HepG2 (cell line): ENCODE measurements around the gene UBE2B. TPM values are rescaled to one million over a fixed set of nuclear protein-coding genes. Genes with fewer than 3 reads are reported as not detected.

ENCODE experiments used
- ARNT2 ChIP-seq: sonication (generic); formaldehyde crosslinking; IDR thresholded peaks from 2 replicates; pipeline ENCODE4 v1.8.0; 2022; ENCODE audit warnings: mild to moderate bottlenecking, low read depth, missing genetic modification reagents, moderate library complexity
- CEBPG ChIP-seq: IDR thresholded peaks from 2 replicates; pipeline ENCODE4 v1.6.1; 2016
- HNRNPUL1 ChIP-seq: fragments of 200-400 bp; formaldehyde crosslinking; IDR thresholded peaks from 2 replicates; pipeline ENCODE4 v1.6.1; 2017; ENCODE audit warnings: low read depth, mild to moderate bottlenecking, low read length, moderate library complexity
- JUND ChIP-seq: sonication (generic); formaldehyde crosslinking; IDR thresholded peaks from 2 replicates; pipeline ENCODE4 v1.8.0; 2022; ENCODE audit warnings: mild to moderate bottlenecking, missing genetic modification reagents
- KLF16 ChIP-seq, 2 experiments: sonication (generic) in 1 of 2; formaldehyde crosslinking in 1 of 2; IDR thresholded peaks; 2 replicates each; pipeline versions ENCODE4 v1.6.1 to v1.8.0; 2016 to 2023; ENCODE audit warnings: missing genetic modification reagents in 2 of 2, missing compliant biosample characterization in 1 of 2
- RFXANK ChIP-seq: IDR thresholded peaks from 2 replicates; pipeline ENCODE4 v1.6.1; 2016
- RNF2 ChIP-seq: fragments of 450-650 bp; conservative IDR thresholded peaks from 2 replicates; pipeline ENCODE4 v1.6.1; 2016; ENCODE audit warnings: low read depth
- SP140L ChIP-seq: sonication (generic); formaldehyde crosslinking; IDR thresholded peaks from 2 replicates; pipeline ENCODE4 v1.4.0; 2020; ENCODE audit warnings: missing genetic modification reagents, borderline replicate concordance
- SPEN ChIP-seq: sonication (generic); formaldehyde crosslinking; IDR thresholded peaks from 2 replicates; pipeline ENCODE4 v1.5.1; 2020; ENCODE audit warnings: low read depth, mild to moderate bottlenecking, missing genetic modification reagents
- TBX2 ChIP-seq: sonication (generic); formaldehyde crosslinking; IDR thresholded peaks from 2 replicates; pipeline ENCODE4 v1.5.0; 2020; ENCODE audit warnings: missing genetic modification reagents, mild to moderate bottlenecking, borderline replicate concordance
- ZKSCAN8 ChIP-seq: IDR thresholded peaks from 2 replicates; pipeline ENCODE4 v1.6.1; 2016; ENCODE audit warnings: borderline replicate concordance, missing genetic modification reagents, missing compliant biosample characterization
- ZNF101 ChIP-seq: sonication (generic); formaldehyde crosslinking; IDR thresholded peaks from 2 replicates; pipeline ENCODE4 v1.4.0; 2020; ENCODE audit warnings: mild to moderate bottlenecking, low read depth, missing genetic modification reagents, borderline replicate concordance
- ZNF180 ChIP-seq: sonication (generic); formaldehyde crosslinking; IDR thresholded peaks from 2 replicates; pipeline ENCODE4 v1.4.0; 2020; ENCODE audit warnings: low read depth, missing genetic modification reagents, borderline replicate concordance
- ZNF329 ChIP-seq: sonication (generic); formaldehyde crosslinking; IDR thresholded peaks from 2 replicates; pipeline ENCODE4 v1.9.0; 2021; ENCODE audit warnings: low read depth, mild to moderate bottlenecking, missing genetic modification reagents
- ZNF430 ChIP-seq: sonication (generic); formaldehyde crosslinking; IDR thresholded peaks from 2 replicates; pipeline ENCODE4 v1.9.0; 2021; ENCODE audit warnings: mild to moderate bottlenecking, missing genetic modification reagents
- ZNF790 ChIP-seq: sonication (generic); formaldehyde crosslinking; IDR thresholded peaks from 2 replicates; pipeline ENCODE4 v1.8.0; 2022; ENCODE audit warnings: missing genetic modification reagents, mild to moderate bottlenecking, borderline replicate concordance
- polyA plus RNA-seq, 8 experiments: library from polyadenylated mRNA; depleted of rRNA in 3 of 8; stranded (reverse) in 7 of 8; unstranded in 1 of 8; fragments of >200 nt; fragmentation: Illumina TruSeq in 4 of 8; extraction: Trizol in 4 of 8; gene quantifications; 2 replicates each; pipeline versions ENCODE4 v1.2.1 to v1.2.3, GENCODE V29; 2011 to 2016; ENCODE audit warnings: low read depth in 4 of 8, missing spikeins in 1 of 8, mixed read lengths in 1 of 8; ENCODE audit not compliant: insufficient read depth in 1 of 8
- total RNA-seq, 5 experiments: library from RNA; depleted of rRNA; stranded (reverse); fragments of >200 nt; fragmentation: Illumina TruSeq; extraction: Trizol; gene quantifications; 2 replicates each; pipeline ENCODE4 v1.2.3, GENCODE V29; 2016; ENCODE audit warnings: low read depth in 1 of 5
- TF ChIP-seq, protein P1 (sequence below): sonication (generic); formaldehyde crosslinking; IDR thresholded peaks from 2 replicates; pipeline ENCODE4 v1.4.0; 2020; ENCODE audit warnings: missing genetic modification reagents, borderline replicate concordance
- TF ChIP-seq, protein P2 (sequence below): sonication (generic); formaldehyde crosslinking; IDR thresholded peaks from 2 replicates; pipeline ENCODE4 v1.5.0; 2020; ENCODE audit warnings: mild to moderate bottlenecking, missing genetic modification reagents, borderline replicate concordance
- TF ChIP-seq, protein P3 (sequence below): sonication (generic); formaldehyde crosslinking; IDR thresholded peaks from 2 replicates; pipeline ENCODE4 v1.4.0; 2020; ENCODE audit warnings: missing genetic modification reagents, borderline replicate concordance

UBE2B gene
- total and polyA plus RNA-seq, 2 of the 13 experiments (the other 11 are each of a cell fraction or from before 2014, with no cell fraction given) = 25.2 to 56.0 TPM

DNA sequence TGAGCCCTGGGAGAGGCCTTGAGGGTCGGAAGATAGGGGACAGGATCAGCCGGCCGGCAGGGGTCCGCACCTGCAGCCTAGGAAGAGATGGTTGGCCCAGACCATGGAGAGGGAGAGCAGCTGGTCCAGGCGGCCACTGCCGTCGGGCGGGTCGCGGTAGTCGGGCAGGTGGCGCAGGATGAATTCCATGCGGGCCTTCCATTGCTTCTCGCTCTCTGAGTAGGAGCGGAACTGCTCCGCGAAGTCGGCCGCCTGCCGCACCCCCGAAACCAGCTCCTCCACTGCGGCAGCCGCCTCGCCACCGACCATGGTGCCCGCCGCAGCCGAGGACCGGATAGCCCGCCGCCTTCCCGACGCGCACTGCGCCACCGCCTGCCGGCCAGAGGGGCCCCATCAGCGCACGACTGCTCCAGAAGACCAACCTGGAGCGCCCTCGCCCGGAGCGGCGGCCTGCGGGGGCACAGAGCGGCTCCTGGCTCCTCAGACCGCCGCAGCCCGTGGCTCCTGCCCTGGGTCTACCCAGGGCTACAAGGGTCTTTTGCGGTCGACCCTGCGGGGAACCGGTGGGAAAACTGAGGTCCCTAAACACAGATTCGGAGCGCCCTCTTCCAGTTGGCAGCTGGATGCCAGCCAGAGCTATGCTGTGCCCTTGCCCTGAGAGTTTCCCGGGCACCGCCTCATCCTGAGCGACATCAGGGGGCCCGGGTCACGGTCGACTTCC is 40.3 kb downstream of the UBE2B start, which contains the start of gene CDKN2AIPNL (continued):
- TF ChIP-seq, protein P1, sequence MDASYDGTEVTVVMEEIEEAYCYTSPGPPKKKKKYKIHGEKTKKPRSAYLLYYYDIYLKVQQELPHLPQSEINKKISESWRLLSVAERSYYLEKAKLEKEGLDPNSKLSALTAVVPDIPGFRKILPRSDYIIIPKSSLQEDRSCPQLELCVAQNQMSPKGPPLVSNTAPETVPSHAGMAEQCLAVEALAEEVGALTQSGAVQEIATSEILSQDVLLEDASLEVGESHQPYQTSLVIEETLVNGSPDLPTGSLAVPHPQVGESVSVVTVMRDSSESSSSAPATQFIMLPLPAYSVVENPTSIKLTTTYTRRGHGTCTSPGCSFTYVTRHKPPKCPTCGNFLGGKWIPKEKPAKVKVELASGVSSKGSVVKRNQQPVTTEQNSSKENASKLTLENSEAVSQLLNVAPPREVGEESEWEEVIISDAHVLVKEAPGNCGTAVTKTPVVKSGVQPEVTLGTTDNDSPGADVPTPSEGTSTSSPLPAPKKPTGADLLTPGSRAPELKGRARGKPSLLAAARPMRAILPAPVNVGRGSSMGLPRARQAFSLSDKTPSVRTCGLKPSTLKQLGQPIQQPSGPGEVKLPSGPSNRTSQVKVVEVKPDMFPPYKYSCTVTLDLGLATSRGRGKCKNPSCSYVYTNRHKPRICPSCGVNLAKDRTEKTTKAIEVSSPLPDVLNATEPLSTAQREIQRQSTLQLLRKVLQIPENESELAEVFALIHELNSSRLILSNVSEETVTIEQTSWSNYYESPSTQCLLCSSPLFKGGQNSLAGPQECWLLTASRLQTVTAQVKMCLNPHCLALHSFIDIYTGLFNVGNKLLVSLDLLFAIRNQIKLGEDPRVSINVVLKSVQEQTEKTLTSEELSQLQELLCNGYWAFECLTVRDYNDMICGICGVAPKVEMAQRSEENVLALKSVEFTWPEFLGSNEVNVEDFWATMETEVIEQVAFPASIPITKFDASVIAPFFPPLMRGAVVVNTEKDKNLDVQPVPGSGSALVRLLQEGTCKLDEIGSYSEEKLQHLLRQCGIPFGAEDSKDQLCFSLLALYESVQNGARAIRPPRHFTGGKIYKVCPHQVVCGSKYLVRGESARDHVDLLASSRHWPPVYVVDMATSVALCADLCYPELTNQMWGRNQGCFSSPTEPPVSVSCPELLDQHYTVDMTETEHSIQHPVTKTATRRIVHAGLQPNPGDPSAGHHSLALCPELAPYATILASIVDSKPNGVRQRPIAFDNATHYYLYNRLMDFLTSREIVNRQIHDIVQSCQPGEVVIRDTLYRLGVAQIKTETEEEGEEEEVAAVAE (CRISPR knock-in tag) = peak; percentile 57
- TF ChIP-seq ZNF329 (CRISPR knock-in tag) (peak; percentile 89; the same call in 1 of the 2 replicates), KLF16 (CRISPR knock-in tag; IDR thresholded peaks at IDR 0.05) (peak in 1 of 2 experiments; percentile 96; a peak in 2 of 4 replicates), SPEN (peak; percentile 99), JUND (CRISPR knock-in tag) (peak; percentile 41; the same call in 1 of the 2 replicates), CEBPG (CRISPR knock-in tag) (peak; percentile 51; the same call in 1 of the 2 replicates), TBX2 (CRISPR knock-in tag) (peak; percentile 96), ZNF180 (CRISPR knock-in tag) (no peak), ZNF101 (CRISPR knock-in tag) (0 out of 2 replicates have a peak, but pooled peaks have one; percentile 77), ZNF430 (CRISPR knock-in tag) (peak; percentile 70; the same call in 1 of the 2 replicates), ARNT2 (CRISPR knock-in tag) (peak; percentile 97), RNF2 (peak; percentile 87), ZNF790 (CRISPR knock-in tag) (peak; percentile 43; the same call in 1 of the 2 replicates), SP140L (no peak), RFXANK (CRISPR knock-in tag) (peak; percentile 79), ZKSCAN8 (CRISPR knock-in tag) (peak; percentile 90; the same call in 1 of the 2 replicates), HNRNPUL1 (peak; percentile 79; the same call in 1 of the 2 replicates)
- TF ChIP-seq, protein P2, sequence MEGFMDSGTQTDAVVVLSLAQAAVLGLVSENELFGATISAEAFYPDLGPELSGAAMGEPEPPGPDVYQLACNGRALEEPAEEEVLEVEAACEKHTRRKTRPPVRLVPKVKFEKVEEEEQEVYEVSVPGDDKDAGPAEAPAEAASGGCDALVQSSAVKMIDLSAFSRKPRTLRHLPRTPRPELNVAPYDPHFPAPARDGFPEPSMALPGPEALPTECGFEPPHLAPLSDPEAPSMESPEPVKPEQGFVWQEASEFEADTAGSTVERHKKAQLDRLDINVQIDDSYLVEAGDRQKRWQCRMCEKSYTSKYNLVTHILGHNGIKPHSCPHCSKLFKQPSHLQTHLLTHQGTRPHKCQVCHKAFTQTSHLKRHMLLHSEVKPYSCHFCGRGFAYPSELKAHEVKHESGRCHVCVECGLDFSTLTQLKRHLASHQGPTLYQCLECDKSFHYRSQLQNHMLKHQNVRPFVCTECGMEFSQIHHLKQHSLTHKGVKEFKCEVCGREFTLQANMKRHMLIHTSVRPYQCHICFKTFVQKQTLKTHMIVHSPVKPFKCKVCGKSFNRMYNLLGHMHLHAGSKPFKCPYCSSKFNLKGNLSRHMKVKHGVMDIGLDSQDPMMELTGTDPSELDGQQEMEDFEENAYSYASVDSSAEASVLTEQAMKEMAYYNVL (CRISPR knock-in tag) = peak; percentile 88
- TF ChIP-seq, protein P3, sequence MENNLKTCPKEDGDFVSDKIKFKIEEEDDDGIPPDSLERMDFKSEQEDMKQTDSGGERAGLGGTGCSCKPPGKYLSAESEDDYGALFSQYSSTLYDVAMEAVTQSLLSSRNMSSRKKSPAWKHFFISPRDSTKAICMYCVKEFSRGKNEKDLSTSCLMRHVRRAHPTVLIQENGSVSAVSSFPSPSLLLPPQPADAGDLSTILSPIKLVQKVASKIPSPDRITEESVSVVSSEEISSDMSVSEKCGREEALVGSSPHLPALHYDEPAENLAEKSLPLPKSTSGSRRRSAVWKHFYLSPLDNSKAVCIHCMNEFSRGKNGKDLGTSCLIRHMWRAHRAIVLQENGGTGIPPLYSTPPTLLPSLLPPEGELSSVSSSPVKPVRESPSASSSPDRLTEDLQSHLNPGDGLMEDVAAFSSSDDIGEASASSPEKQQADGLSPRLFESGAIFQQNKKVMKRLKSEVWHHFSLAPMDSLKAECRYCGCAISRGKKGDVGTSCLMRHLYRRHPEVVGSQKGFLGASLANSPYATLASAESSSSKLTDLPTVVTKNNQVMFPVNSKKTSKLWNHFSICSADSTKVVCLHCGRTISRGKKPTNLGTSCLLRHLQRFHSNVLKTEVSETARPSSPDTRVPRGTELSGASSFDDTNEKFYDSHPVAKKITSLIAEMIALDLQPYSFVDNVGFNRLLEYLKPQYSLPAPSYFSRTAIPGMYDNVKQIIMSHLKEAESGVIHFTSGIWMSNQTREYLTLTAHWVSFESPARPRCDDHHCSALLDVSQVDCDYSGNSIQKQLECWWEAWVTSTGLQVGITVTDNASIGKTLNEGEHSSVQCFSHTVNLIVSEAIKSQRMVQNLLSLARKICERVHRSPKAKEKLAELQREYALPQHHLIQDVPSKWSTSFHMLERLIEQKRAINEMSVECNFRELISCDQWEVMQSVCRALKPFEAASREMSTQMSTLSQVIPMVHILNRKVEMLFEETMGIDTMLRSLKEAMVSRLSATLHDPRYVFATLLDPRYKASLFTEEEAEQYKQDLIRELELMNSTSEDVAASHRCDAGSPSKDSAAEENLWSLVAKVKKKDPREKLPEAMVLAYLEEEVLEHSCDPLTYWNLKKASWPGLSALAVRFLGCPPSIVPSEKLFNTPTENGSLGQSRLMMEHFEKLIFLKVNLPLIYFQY (CRISPR knock-in tag) = peak; percentile 49; the same call in 1 of the 2 replicates
